CD14-positive monocyte (primary cell): ENCODE measurements around the gene EPM2A. TPM values are rescaled to one million over a fixed set of nuclear protein-coding genes. Genes with fewer than 3 reads are reported as not detected.

Experiments
- DNase-seq, 3 donors: peaks; one replicate each; pipeline ENCODE4 v3.0.0-alpha.2; 2011 to 2022
- H2AFZ ChIP-seq: 2 replicates; pipeline ENCODE4 v1.6.0; 2012; ENCODE audit warnings: mild to moderate bottlenecking, low read depth, low read length, inconsistent platforms; ENCODE audit not compliant: insufficient read depth, poor library complexity, severe bottlenecking
- H3K27ac ChIP-seq, 2 donors: 1 replicate in 1 of 2; 2 replicates in 1 of 2; pipeline ENCODE4 v1.5.1; 2012 to 2013; ENCODE audit warnings: low read length in 2 of 2, control low read depth in 1 of 2, inconsistent platforms in 1 of 2, low read depth in 1 of 2, mild to moderate bottlenecking in 1 of 2
- H3K27me3 ChIP-seq, 2 donors: one replicate each; pipeline versions ENCODE4 v1.6.0 to v1.6.1; 2011 to 2013; ENCODE audit warnings: low read length in 2 of 2; ENCODE audit not compliant: control insufficient read depth in 2 of 2, insufficient read depth in 2 of 2
- H3K36me3 ChIP-seq, 2 donors: replicated peaks in 1 of 2; 1 replicate in 1 of 2; 2 replicates in 1 of 2; pipeline versions ENCODE4 v1.5.1 to v1.6.1; 2012 to 2013; ENCODE audit warnings: low read length in 2 of 2, control low read depth in 1 of 2, inconsistent platforms in 1 of 2, mild to moderate bottlenecking in 1 of 2; ENCODE audit not compliant: insufficient read depth in 2 of 2, control insufficient read depth in 1 of 2
- H3K4me1 ChIP-seq, 2 donors: 1 replicate in 1 of 2; 2 replicates in 1 of 2; pipeline versions ENCODE4 v1.5.1 to v1.6.1; 2012 to 2013; ENCODE audit warnings: low read length in 2 of 2, control low read depth in 1 of 2, inconsistent platforms in 1 of 2, mild to moderate bottlenecking in 1 of 2, moderate library complexity in 1 of 2; ENCODE audit not compliant: insufficient read depth in 2 of 2, control insufficient read depth in 1 of 2
- H3K4me2 ChIP-seq: replicated peaks from 2 replicates; pipeline ENCODE3; 2012; ENCODE audit warnings: low read length, moderate library complexity, mild to moderate bottlenecking; ENCODE audit not compliant: poor library complexity, severe bottlenecking; ENCODE audit errors: extremely low read depth
- H3K4me3 ChIP-seq, 3 experiments: fragments of 200-600 bp in 1 of 3; sonication (generic) in 1 of 3; replicated peaks in 1 of 3; 1 replicate in 2 of 3; 2 replicates in 1 of 3; pipeline ENCODE4 v1.5.1; 2011 to 2013; ENCODE audit warnings: low read length in 3 of 3, mild to moderate bottlenecking in 3 of 3, control low read depth in 2 of 3, low read depth in 2 of 3, inconsistent platforms in 1 of 3, moderate library complexity in 1 of 3
- H3K79me2 ChIP-seq: 2 replicates; pipeline ENCODE4 v1.6.0; 2012; ENCODE audit warnings: mild to moderate bottlenecking, control low read depth, inconsistent platforms, low read length, moderate library complexity; ENCODE audit not compliant: insufficient read depth
- H3K9ac ChIP-seq: 2 replicates; pipeline ENCODE4 v1.6.0; 2017; ENCODE audit warnings: low read length, mild to moderate bottlenecking; ENCODE audit not compliant: insufficient read depth, poor library complexity, severe bottlenecking
- H3K9me3 ChIP-seq, 2 donors: replicated peaks in 1 of 2; 1 replicate in 1 of 2; 2 replicates in 1 of 2; pipeline versions ENCODE4 v1.5.1 to v1.6.1; 2012 to 2013; ENCODE audit warnings: low read length in 2 of 2, control low read depth in 1 of 2; ENCODE audit not compliant: control insufficient read depth in 1 of 2, insufficient read depth in 1 of 2
- H4K20me1 ChIP-seq: 2 replicates; pipeline ENCODE4 v1.6.0; 2012; ENCODE audit warnings: mild to moderate bottlenecking, low read length, control low read depth, moderate library complexity; ENCODE audit not compliant: insufficient read depth
- H3K27ac Mint-ChIP-seq, 7 donors: one replicate each; pipeline ENCODE4 v1.8.0; 2020; ENCODE audit warnings: mild to moderate bottlenecking in 7 of 7, mixed read lengths in 7 of 7, moderate library complexity in 6 of 7, inconsistent platforms in 2 of 7
- H3K27me3 Mint-ChIP-seq, 3 donors: one replicate each; pipeline ENCODE4 v1.8.0; 2021 to 2022; ENCODE audit warnings: low read depth in 3 of 3, mild to moderate bottlenecking in 3 of 3, mixed read lengths in 3 of 3, moderate library complexity in 3 of 3, inconsistent platforms in 1 of 3
- H3K36me3 Mint-ChIP-seq, 2 donors: one replicate each; pipeline ENCODE4 v1.8.0; 2020; ENCODE audit warnings: mixed read lengths in 2 of 2, inconsistent platforms in 1 of 2, mild to moderate bottlenecking in 1 of 2
- H3K4me1 Mint-ChIP-seq: one replicate; pipeline ENCODE4 v1.8.0; 2020; ENCODE audit warnings: mild to moderate bottlenecking, mixed read lengths
- H3K4me3 Mint-ChIP-seq, 2 donors: one replicate each; pipeline ENCODE4 v1.8.0; 2020; ENCODE audit warnings: mild to moderate bottlenecking in 2 of 2, mixed read lengths in 2 of 2, moderate library complexity in 1 of 2
- H3K9me3 Mint-ChIP-seq, 7 donors: one replicate each; pipeline ENCODE4 v1.8.0; 2020 to 2022; ENCODE audit warnings: mixed read lengths in 7 of 7, mild to moderate bottlenecking in 6 of 7, moderate library complexity in 6 of 7, inconsistent platforms in 2 of 7
- CTCF ChIP-seq: fragments of 200-600 bp; IDR thresholded peaks from one replicate; pipeline ENCODE4 v1.8.0; 2022; ENCODE audit warnings: antibody characterized with exemption, mild to moderate bottlenecking
- WGBS: methylation state at CpG from one replicate; pipeline ENCODE4 v1.1.5; 2013; ENCODE audit warnings: missing lambda C conversion rate; ENCODE audit not compliant: insufficient coverage; 5-methylcytosine and 5-hydroxymethylcytosine counted together
- intact Hi-C, 2 donors: fragments of 100-400 bp; cut with micrococcal nuclease; formaldehyde crosslinking; loops; one replicate each; pipeline versions ENCODE4 v1.15.0 to v1.15.1; 2023
- polyA plus RNA-seq, 3 donors: library from polyadenylated mRNA; depleted of rRNA in 1 of 3; unstranded in 2 of 3; stranded (reverse) in 1 of 3; fragments of 300-500 nt in 2 of 3; fragments of >200 nt in 1 of 3; fragmentation: Illumina TruSeq in 2 of 3; gene quantifications; 1 replicate in 2 of 3; 2 replicates in 1 of 3; pipeline ENCODE4 v1.2.3, GENCODE V29; 2012 to 2021

EPM2A gene
- polyA plus RNA-seq, 3 donors, result 2.5 to 4.1 (median 3.2) TPM

- H3K27me3 ChIP-seq, result no peaks in the 10 kb centered on the region
- Mint-ChIP-seq H3K27ac (no peak overlapping the region), H3K27me3 (no peaks in the 10 kb centered on the region), H3K4me3 (no peak overlapping the region), H3K9me3 (peaks cover 0 to 10% (median 7%) of the 10 kb centered on the region in 7 donors), H3K4me1 (no peaks in the 10 kb centered on the region), H3K36me3 (no peaks in the 10 kb centered on the region)
- intact Hi-C loops, result no loop called here
- H3K4me3 ChIP-seq, result no peak overlapping the region
- WGBS, result 100% methylated on average over 1 of the region's 1 CpG
- H3K27ac ChIP-seq, result no peak overlapping the region
- H3K9ac ChIP-seq, result no peak overlapping the region
- no peaks in the 10 kb centered on the region for H3K36me3 ChIP-seq
- peaks cover 0 to 8% of the 10 kb centered on the region in 2 donors for H3K9me3 ChIP-seq
- H3K4me1 ChIP-seq, result no peaks in the 10 kb centered on the region
- no peak for TF ChIP-seq CTCF
- H3K79me2 ChIP-seq, result no peaks in the 10 kb centered on the region
- H4K20me1 ChIP-seq, result no peaks in the 10 kb centered on the region
- no peak overlapping the region for H3K4me2 ChIP-seq
- DNase-seq, result no peak
- no peak overlapping the region for H2AFZ ChIP-seq
Observed at GRCh38 chr6:145588981-145589380, 146.3 kb downstream of the EPM2A start.

- Histone ChIP-seq H3K27ac (no peak overlapping the region), H3K4me3 (no peak overlapping the region), H3K27me3 (no peaks in the 10 kb centered on the region), H3K36me3 (no peaks in the 10 kb centered on the region), H3K79me2 (no peaks in the 10 kb centered on the region), H3K9me3 (peaks cover 5 to 16% of the 10 kb centered on the region in 2 donors), H3K4me1 (no peaks in the 10 kb centered on the region), H3K9ac (no peak overlapping the region), H4K20me1 (no peaks in the 10 kb centered on the region), H2AFZ (no peak overlapping the region), H3K4me2 (no peak overlapping the region)
- Mint-ChIP-seq H3K27me3 (peaks cover 0 to 2% (median 0%) of the 10 kb centered on the region in 3 donors), H3K36me3 (no peaks in the 10 kb centered on the region), H3K4me3 (no peak overlapping the region), H3K27ac (no peak overlapping the region), H3K9me3 (peaks cover 8 to 19% (median 14%) of the 10 kb centered on the region in 7 donors), H3K4me1 (no peaks in the 10 kb centered on the region)
- intact Hi-C loops, result no loop called here
- no peak for TF ChIP-seq CTCF
- no peak for DNase-seq
Observed at GRCh38 chr6:145587334-145587733, 148.0 kb downstream of the EPM2A start.
